H9 (cell line): ENCODE results near the gene TMEM51. TPM values are rescaled to one million over a fixed set of nuclear protein-coding genes. Genes with fewer than 3 reads are reported as not detected.

ENCODE experiments used
- DNase-seq: peaks from one replicate; pipeline ENCODE4 v3.0.0-alpha.2; 2017
- H2AFZ ChIP-seq: one replicate; pipeline ENCODE4 v1.6.1; 2013; ENCODE audit warnings: mild to moderate bottlenecking, low read length, control low read depth, moderate library complexity
- H2AK5ac ChIP-seq: 2 replicates; pipeline ENCODE4 v1.6.1; 2013; ENCODE audit warnings: low read length, control low read depth, mixed read lengths; ENCODE audit not compliant: insufficient read length
- H2BK120ac ChIP-seq: one replicate; pipeline ENCODE4 v1.6.1; 2013; ENCODE audit warnings: low read depth, mild to moderate bottlenecking, low read length, control low read depth, inconsistent platforms; ENCODE audit not compliant: poor library complexity, severe bottlenecking
- H2BK12ac ChIP-seq: 2 replicates; pipeline ENCODE4 v1.6.1; 2013; ENCODE audit warnings: low read length, control low read depth, mixed read lengths, low read depth; ENCODE audit not compliant: insufficient read length
- H2BK15ac ChIP-seq: 2 replicates; pipeline ENCODE4 v1.6.1; 2013; ENCODE audit warnings: low read depth, low read length, control low read depth
- H2BK20ac ChIP-seq: one replicate; pipeline ENCODE4 v1.6.1; 2013; ENCODE audit warnings: low read depth, mild to moderate bottlenecking, low read length, control low read depth, inconsistent platforms; ENCODE audit not compliant: poor library complexity, severe bottlenecking
- H2BK5ac ChIP-seq: 2 replicates; pipeline ENCODE4 v1.6.1; 2013; ENCODE audit warnings: low read length, control low read depth, mixed read lengths; ENCODE audit not compliant: insufficient read length
- H3K14ac ChIP-seq: 2 replicates; pipeline ENCODE4 v1.6.1; 2013; ENCODE audit warnings: low read length, control low read depth; ENCODE audit not compliant: insufficient read depth
- H3K18ac ChIP-seq: 2 replicates; pipeline ENCODE4 v1.6.1; 2013; ENCODE audit warnings: low read depth, mild to moderate bottlenecking, mixed read lengths, low read length, control low read depth; ENCODE audit not compliant: insufficient read length
- H3K23ac ChIP-seq: 2 replicates; pipeline ENCODE4 v1.6.1; 2013; ENCODE audit warnings: low read length, control low read depth, mixed read lengths, low read depth; ENCODE audit not compliant: insufficient read length
- H3K23me2 ChIP-seq: 2 replicates; pipeline ENCODE4 v1.6.1; 2013; ENCODE audit warnings: low read depth, mild to moderate bottlenecking, mixed read lengths, low read length, control low read depth; ENCODE audit not compliant: insufficient read length, poor library complexity, severe bottlenecking
- H3K27ac ChIP-seq: 2 replicates; pipeline ENCODE4 v1.5.1; 2013; ENCODE audit warnings: low read length, control low read depth, mixed read lengths, low read depth; ENCODE audit not compliant: insufficient read length
- H3K27me3 ChIP-seq: 2 replicates; pipeline ENCODE4 v1.6.1; 2013; ENCODE audit warnings: low read length, control low read depth, inconsistent platforms; ENCODE audit not compliant: insufficient read depth
- H3K4ac ChIP-seq: 2 replicates; pipeline ENCODE4 v1.6.1; 2013; ENCODE audit warnings: low read depth, mild to moderate bottlenecking, control low read depth, inconsistent platforms, low read length, moderate library complexity
- H3K4me1 ChIP-seq: 2 replicates; pipeline ENCODE4 v1.6.1; 2013; ENCODE audit warnings: low read length, control low read depth, inconsistent platforms; ENCODE audit not compliant: insufficient read depth
- H3K4me2 ChIP-seq: 2 replicates; pipeline ENCODE4 v1.6.1; 2013; ENCODE audit warnings: low read length, control low read depth, mixed read lengths; ENCODE audit not compliant: insufficient read length, insufficient read depth
- H3K56ac ChIP-seq: 2 replicates; pipeline ENCODE4 v1.6.1; 2013; ENCODE audit warnings: low read depth, mild to moderate bottlenecking, mixed read lengths, low read length, control low read depth; ENCODE audit not compliant: insufficient read length
- H3K79me1 ChIP-seq: 2 replicates; pipeline ENCODE4 v1.6.1; 2013; ENCODE audit warnings: low read depth, mild to moderate bottlenecking, moderate library complexity, low read length, control low read depth, inconsistent platforms; ENCODE audit not compliant: insufficient read depth, poor library complexity, severe bottlenecking
- H3K79me2 ChIP-seq: 2 replicates; pipeline ENCODE4 v1.6.1; 2013; ENCODE audit warnings: low read length, control low read depth, inconsistent platforms; ENCODE audit not compliant: insufficient read depth
- H3K9ac ChIP-seq: 2 replicates; pipeline ENCODE4 v1.6.1; 2013; ENCODE audit warnings: low read length, control low read depth, mixed read lengths; ENCODE audit not compliant: insufficient read length; ENCODE audit errors: extremely low read depth
- H3K9me3 ChIP-seq: one replicate; pipeline ENCODE4 v1.6.1; 2013; ENCODE audit warnings: low read depth, low read length, inconsistent platforms; ENCODE audit not compliant: control insufficient read depth
- H3T11ph ChIP-seq: one replicate; pipeline ENCODE4 v1.6.1; 2013; ENCODE audit warnings: mild to moderate bottlenecking, low read length, control low read depth, inconsistent platforms
- H4K20me1 ChIP-seq: one replicate; pipeline ENCODE4 v1.6.1; 2013; ENCODE audit not compliant: control insufficient read depth, insufficient read length, insufficient read depth
- H4K5ac ChIP-seq: 2 replicates; pipeline ENCODE4 v1.6.1; 2013; ENCODE audit warnings: low read depth, mild to moderate bottlenecking, mixed read lengths, low read length, control low read depth; ENCODE audit not compliant: insufficient read length
- H4K8ac ChIP-seq: replicated peaks from 2 replicates; pipeline ENCODE4 v1.6.1; 2013; ENCODE audit warnings: low read length, control low read depth, mixed read lengths, low read depth; ENCODE audit not compliant: insufficient read length
- H4K91ac ChIP-seq: 2 replicates; pipeline ENCODE4 v1.6.1; 2013; ENCODE audit warnings: low read depth, mild to moderate bottlenecking, moderate library complexity, mixed read lengths, low read length, control low read depth; ENCODE audit not compliant: insufficient read length
- H3K27ac Mint-ChIP-seq, 3 experiments: 2 replicates in 2 of 3; 3 replicates in 1 of 3; pipeline ENCODE4 v1.8.0; 2020 to 2021; ENCODE audit warnings: mixed read lengths in 3 of 3, mild to moderate bottlenecking in 1 of 3, moderate library complexity in 1 of 3
- H3K27me3 Mint-ChIP-seq: 2 replicates; pipeline ENCODE4 v1.8.0; 2021; ENCODE audit warnings: low read depth, mild to moderate bottlenecking, moderate library complexity, mixed read lengths
- H3K36me3 Mint-ChIP-seq, 3 experiments: 2 replicates in 2 of 3; 3 replicates in 1 of 3; pipeline ENCODE4 v1.8.0; 2020 to 2021; ENCODE audit warnings: low read depth in 3 of 3, mixed read lengths in 3 of 3; ENCODE audit not compliant: insufficient read depth in 1 of 3
- H3K4me1 Mint-ChIP-seq, 2 experiments: 2 replicates each; pipeline ENCODE4 v1.8.0; 2020; ENCODE audit warnings: mixed read lengths in 2 of 2
- H3K4me3 Mint-ChIP-seq, 2 experiments: 2 replicates in 1 of 2; 3 replicates in 1 of 2; pipeline ENCODE4 v1.8.0; 2020 to 2021; ENCODE audit warnings: mild to moderate bottlenecking in 2 of 2, mixed read lengths in 2 of 2, moderate library complexity in 1 of 2
- H3K9me3 Mint-ChIP-seq, 2 experiments: 2 replicates in 1 of 2; 3 replicates in 1 of 2; pipeline ENCODE4 v1.8.0; 2020; ENCODE audit warnings: mild to moderate bottlenecking in 2 of 2, mixed read lengths in 2 of 2, moderate library complexity in 1 of 2
- WGBS: extraction: QIAGEN DNeasy Blood & Tissue Kit; methylation state at CpG from one replicate; pipeline ENCODE4 v1.1.7; 2013; ENCODE audit warnings: missing lambda C conversion rate, low lambda C conversion rate, mixed read lengths; ENCODE audit not compliant: insufficient read length; ENCODE audit errors: extremely low coverage; 5-methylcytosine and 5-hydroxymethylcytosine counted together
- total RNA-seq: library from RNA; stranded (reverse); gene quantifications from 2 replicates; pipeline ENCODE4 v1.2.1, GENCODE V29; 2021
- TF ChIP-seq, protein P1 (sequence below): fragments of 200-600 bp; sonication (generic); conservative IDR thresholded peaks from 3 replicates; pipeline ENCODE4 v1.8.0; 2021; ENCODE audit warnings: antibody characterized with exemption, mild to moderate bottlenecking

TMEM51 gene
- total RNA-seq, 1 experiment from 2014 or later = 4.6 TPM

DNA sequence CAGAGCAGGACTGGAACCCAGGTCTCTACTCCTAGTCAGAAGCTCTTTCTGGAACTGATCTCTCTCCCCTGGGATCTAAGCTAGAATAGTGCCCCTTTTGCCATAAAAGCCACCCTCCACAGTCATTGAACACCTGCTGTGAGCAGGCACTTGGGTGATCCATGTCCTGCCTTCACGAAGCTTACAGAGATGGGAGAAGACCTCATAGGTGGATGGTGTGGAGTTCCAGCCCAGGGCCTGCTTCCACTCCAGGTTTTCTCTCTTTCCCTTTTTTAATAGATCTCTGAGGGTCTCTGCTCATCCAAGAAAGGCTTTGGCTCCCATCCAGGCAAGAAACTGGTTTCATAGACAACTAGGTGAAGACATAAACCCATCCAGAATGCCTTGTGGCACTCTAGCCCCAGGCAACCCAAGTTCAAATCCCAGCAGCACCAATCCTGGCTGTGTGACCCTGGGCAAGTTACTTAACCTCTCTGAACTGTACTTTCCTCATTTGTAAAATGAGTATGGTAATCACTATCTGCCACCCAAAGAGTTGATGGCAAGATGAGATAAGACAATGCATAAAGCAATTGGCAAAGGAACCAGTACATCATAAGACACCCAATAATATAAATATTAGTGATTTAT lies 46.4 kb upstream of the TMEM51 start:
- TF ChIP-seq, protein P1, sequence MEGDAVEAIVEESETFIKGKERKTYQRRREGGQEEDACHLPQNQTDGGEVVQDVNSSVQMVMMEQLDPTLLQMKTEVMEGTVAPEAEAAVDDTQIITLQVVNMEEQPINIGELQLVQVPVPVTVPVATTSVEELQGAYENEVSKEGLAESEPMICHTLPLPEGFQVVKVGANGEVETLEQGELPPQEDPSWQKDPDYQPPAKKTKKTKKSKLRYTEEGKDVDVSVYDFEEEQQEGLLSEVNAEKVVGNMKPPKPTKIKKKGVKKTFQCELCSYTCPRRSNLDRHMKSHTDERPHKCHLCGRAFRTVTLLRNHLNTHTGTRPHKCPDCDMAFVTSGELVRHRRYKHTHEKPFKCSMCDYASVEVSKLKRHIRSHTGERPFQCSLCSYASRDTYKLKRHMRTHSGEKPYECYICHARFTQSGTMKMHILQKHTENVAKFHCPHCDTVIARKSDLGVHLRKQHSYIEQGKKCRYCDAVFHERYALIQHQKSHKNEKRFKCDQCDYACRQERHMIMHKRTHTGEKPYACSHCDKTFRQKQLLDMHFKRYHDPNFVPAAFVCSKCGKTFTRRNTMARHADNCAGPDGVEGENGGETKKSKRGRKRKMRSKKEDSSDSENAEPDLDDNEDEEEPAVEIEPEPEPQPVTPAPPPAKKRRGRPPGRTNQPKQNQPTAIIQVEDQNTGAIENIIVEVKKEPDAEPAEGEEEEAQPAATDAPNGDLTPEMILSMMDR = no peak
- H3K9ac ChIP-seq = no peak overlapping the region

More for the DNA sequence above, 46.4 kb upstream of the TMEM51 start:
- Histone ChIP-seq H2BK5ac (no peak overlapping the region), H3K27ac (no peak overlapping the region), H3T11ph (no peak overlapping the region), H3K14ac (no peak overlapping the region), H3K23me2 (no peaks in the 10 kb centered on the region), H2BK20ac (no peak overlapping the region), H2BK12ac (no peak overlapping the region), H3K27me3 (no peaks in the 10 kb centered on the region), H2BK15ac (no peak overlapping the region), H4K91ac (no peak overlapping the region), H3K18ac (no peak overlapping the region), H3K4me2 (no peak overlapping the region), H3K9me3 (no peaks in the 10 kb centered on the region), H3K56ac (no peak overlapping the region), H3K4ac (no peak overlapping the region), H4K5ac (no peak overlapping the region), H2AFZ (no peak overlapping the region), H3K79me2 (no peaks in the 10 kb centered on the region), H3K23ac (no peak overlapping the region), H4K20me1 (no peaks in the 10 kb centered on the region), H2BK120ac (no peak overlapping the region), H3K4me1 (peaks cover 4% of the 10 kb centered on the region; the same call in 1 of the 2 replicates), H2AK5ac (no peak overlapping the region), H4K8ac (no peak overlapping the region), H3K79me1 (no peaks in the 10 kb centered on the region)
- H3K36me3 Mint-ChIP-seq = no peaks in the 10 kb centered on the region
- no peak for DNase-seq
- H3K27me3 Mint-ChIP-seq = peaks cover 10% of the 10 kb centered on the region
- no peak overlapping the region for H3K27ac Mint-ChIP-seq
- H3K9me3 Mint-ChIP-seq = no peaks in the 10 kb centered on the region; a peak in 2 of 5 replicates
- WGBS = no CpG with 5 or more reads among the region's 1 CpG
- no peak overlapping the region for H3K4me3 Mint-ChIP-seq
- peaks cover 24 to 30% of the 10 kb centered on the region in 2 experiments for H3K4me1 Mint-ChIP-seq
